NCI-H1930 (cell line): ENCODE results near the gene FBXO24.
"Not testable (repeated sequence)": the region's sequence is repeated elsewhere in the genome, so short reads cannot be mapped to it uniquely, and the experiment has no call there.

ENCODE experiments used
- DNase-seq, 2 experiments: peaks; one replicate each; lab custom pipeline; 2025; lab: John Stamatoyannopoulos, UW

The FBXO24 gene, protein sequence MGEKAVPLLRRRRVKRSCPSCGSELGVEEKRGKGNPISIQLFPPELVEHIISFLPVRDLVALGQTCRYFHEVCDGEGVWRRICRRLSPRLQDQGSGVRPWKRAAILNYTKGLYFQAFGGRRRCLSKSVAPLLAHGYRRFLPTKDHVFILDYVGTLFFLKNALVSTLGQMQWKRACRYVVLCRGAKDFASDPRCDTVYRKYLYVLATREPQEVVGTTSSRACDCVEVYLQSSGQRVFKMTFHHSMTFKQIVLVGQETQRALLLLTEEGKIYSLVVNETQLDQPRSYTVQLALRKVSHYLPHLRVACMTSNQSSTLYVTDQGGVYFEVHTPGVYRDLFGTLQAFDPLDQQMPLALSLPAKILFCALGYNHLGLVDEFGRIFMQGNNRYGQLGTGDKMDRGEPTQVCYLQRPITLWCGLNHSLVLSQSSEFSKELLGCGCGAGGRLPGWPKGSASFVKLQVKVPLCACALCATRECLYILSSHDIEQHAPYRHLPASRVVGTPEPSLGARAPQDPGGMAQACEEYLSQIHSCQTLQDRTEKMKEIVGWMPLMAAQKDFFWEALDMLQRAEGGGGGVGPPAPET

DNA sequence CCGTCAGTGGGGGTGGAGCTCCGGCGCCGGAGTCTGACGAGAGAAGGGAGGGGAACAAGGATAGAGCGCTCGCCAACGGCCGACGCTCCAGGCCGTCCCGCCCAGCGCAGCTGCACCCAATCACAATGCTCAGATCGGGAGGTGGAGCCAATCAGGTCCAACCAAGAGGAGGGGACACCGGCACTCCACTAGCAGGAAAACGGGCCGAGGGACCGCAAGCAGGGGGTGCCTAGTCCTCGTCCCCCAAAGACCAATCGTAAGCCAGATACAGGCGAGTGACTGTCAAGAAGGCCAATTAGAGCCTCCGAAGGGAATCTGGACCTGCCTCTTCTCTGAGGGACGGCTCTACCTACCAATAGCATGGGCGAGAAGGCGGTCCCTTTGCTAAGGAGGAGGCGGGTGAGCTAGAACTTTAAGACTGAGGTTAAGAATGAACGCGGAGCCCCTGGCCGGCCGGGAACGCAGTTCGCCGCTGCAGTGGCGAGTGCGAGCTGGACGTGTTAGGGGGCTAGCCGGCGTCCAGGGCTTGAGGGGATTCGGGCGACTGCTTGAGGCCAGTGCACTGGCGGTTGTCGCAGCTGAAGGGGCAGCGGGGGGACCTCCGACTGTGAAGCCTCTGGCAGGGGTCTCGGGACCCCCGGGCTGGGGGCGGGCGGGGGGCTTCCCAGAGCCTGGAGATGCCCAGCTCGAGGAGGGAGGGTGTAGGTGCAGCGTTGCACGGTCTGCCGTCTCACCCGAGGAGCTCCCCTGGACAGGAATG, at the start of gene FBXO24:
Gene FBXO24, plus strand, starts transcription at position 63 of the 760 bp plus-strand sequence. Its CDS starts 298 bp downstream, at position 361.
- DNase-seq = peak; percentile 100

DNA sequence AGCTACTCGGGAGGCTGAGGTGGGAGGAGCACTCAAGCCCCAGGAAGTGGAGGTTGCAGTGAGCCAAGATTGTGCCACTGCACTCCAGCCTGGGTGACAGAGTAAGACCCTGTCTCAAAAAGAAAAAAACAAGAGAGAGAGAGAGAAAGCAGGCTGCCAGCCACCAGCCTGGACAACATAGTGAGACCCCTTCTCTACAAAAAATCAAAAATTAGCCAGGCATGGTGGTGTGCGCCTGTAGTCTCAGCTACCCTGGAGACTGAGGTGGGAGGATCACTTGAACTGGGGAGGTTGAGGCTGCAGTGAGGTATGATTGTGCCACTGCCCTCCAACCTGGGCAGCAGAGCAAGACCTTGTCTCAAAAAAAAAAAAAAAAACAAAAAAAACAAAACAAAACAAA, 49.4 kb upstream of the FBXO24 start:
- DNase-seq = not testable (repeated sequence)

DNA sequence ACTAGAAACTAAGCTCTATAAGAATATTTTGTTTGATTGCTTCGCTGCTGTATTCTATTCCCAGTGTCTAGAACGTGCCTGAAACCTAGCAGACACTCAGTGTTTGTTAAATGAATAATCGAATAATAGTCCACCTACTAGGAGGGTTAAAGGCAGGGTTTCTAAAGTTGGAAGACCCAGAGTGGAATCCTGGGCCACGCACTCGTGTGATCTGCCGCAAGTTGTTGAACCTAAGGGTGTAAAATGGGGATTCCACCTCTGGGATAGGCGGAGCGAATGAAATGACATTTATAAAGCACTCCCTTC, 47.8 kb upstream of the FBXO24 start:
- DNase-seq = no peak

DNA sequence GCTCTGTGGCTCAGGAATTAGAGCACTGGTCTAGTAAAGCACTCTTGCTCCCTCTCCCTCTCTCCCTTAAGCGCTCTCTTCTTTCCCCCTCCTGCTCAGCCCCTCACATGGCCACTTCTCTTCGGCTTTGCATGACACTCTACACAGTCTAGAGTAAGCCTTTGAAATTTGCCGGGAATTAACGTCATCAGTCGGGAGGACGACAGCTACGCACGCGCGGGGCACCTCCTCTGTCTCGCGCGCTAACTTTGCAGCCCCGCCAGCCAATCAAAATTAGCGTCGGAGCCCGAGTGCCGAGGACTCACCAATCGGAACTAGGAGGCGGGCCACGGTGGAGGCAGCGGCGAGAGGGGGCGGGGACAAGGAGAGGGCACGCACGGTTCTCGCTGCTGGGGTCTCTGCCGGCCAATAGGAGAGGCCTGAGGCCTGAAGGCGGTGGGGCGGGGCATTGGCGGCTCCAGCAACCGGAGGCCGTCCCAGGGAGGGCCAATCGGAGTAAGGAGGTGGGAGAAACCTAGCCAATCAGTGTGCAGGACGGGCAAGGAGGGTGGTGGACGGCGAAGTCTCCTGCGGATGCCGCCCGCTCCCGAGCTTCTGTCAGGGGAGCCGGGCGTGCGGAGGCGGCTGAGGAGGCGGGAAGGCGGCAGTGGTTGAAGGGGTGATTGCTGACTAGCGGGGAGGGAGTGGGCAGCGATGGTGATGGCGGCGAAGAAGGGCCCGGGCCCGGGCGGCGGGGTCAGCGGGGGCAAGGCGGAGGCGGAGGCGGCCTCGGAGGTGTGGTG, 47.3 kb upstream of the FBXO24 start, which contains the start of gene AGFG2:
Gene AGFG2, plus strand, starts transcription at position 550 of the 782 bp plus-strand sequence. Its CDS starts 144 bp downstream, at position 694.
- peak; percentile 100 for DNase-seq

DNA sequence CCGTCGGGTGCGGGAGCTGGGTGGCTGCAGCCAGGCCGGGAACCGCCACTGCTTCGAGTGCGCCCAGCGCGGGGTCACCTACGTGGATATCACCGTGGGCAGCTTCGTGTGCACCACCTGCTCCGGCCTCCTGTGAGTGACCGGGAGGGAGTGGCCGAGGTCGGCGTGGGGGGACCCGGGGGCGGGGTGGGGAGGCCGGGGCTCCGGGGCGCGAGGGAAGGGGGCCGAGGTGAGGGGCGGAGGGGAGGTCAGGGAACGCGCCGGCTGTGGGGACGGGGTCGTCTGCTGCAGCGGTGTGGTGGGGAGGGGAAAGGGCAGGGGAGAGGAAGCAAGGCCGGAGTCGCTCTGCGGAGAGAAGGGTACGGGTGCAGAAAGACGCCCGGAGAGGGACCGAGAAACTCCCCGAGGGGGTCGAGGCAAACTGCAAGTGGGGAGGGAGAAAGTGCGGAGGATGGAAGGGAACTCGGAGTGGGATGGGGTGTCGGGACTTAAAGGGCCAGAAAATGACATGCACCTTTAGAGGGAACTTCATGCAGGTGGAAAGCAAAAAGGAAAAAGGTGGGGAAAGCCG, 46.6 kb upstream of the FBXO24 start:
- no peak for DNase-seq

DNA sequence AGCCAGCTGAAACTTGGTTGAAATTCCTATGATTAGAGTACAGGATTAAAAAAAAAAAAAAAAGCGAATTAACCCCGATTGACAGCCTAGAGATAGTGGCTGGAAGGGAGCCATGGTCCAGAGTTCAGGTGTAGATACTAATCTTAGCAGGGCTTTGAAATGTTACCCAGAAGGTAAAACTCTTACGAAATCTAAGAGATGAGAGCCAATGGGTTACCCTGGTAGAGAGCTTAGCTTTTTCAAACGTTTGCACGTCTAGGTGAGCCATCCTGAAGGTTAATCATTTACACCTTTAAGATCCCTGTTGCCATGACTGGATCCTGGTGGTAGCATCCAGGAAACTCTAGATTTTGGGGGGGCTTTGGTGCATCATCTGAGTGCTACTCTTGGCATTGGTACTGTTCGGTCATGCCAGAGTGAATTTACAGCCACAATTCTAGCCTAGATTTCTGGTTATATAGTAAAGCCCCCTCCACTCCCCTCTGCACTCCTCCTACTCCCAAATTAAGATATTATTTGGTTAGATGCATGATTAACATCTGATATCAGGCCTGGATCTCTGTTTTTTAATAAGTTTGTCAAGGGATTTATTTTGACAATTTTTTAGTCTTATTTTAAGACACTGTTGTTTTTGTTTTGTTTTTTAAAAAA, 45.9 kb upstream of the FBXO24 start:
- no peak for DNase-seq

DNA sequence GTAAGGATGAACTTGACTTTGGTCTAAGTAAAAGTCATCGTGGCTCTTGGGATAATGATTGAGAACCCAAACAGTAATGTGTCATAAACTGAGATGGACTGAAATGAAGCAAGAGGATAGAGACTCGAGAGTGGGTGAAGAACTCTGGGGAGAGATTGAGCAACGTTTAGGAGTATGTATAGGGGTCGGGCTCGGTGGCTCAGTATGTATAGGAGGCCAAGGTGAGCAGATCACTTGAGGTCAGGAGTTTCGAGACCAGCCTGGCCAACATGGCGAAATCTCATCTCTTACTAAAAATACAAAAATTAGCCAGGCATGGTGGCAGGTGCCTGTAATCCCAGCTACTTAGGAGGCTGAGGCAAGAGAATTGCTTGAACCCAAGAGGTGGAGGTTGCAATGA, 44.8 kb upstream of the FBXO24 start:
- DNase-seq = not testable (repeated sequence)

DNA sequence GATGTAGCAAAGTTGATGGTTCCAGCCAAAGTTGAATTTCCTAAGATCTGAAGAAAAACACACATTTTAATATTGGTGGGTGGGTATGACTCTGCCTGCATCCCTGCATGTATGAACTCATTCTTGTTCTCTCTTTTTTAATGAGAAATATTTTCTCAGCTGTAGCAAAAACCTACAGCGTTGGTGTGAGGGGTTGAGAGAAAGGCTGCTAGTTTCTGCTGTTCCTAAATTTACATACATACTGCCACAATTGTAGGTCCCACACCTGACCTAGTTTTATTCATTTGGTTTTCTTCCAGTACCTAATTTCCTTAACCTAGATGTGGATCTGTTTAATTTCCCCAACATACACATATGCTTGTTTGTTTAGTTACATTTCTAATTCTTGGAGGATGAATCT, 42.5 kb upstream of the FBXO24 start:
- DNase-seq = no peak

DNA sequence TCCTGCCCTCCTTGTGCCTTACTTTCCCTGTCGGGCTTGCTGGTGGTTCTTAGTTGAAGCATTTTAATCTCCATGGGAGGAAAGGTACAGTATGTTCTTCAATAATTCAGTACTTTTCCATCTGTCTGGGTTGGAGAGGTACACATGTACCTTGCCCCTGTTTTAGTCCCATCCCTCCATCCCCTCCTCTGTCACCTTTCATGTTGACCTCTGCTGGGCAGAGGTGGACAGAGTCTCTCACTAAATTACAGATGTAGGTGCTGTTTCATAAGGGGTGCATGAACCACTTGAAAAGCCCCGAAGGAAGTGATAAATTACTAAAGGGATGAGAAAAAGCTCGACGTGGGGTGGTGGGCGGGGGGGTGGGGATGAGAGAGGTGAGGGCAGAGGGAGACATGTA, 41.7 kb upstream of the FBXO24 start:
- no peak for DNase-seq

DNA sequence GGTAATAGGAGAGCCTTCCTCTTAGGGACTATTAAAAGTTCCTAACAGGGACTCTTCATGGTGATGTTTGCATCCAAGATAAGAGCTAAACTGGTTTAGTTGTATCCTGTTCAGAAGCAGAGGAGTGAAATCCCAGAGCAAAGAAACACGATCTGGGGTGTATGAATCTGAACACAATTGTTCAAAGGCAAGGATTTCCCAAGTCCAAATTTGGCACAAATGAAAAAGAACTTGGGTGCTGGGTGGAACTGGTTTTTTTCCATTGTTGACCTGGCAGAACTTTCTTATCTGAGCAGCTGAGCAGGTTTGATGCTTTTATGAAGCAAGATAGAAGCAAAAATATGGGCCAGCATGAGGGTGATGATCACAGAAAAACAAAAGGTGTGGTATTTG, 41.2 kb upstream of the FBXO24 start:
- DNase-seq = no peak

DNA sequence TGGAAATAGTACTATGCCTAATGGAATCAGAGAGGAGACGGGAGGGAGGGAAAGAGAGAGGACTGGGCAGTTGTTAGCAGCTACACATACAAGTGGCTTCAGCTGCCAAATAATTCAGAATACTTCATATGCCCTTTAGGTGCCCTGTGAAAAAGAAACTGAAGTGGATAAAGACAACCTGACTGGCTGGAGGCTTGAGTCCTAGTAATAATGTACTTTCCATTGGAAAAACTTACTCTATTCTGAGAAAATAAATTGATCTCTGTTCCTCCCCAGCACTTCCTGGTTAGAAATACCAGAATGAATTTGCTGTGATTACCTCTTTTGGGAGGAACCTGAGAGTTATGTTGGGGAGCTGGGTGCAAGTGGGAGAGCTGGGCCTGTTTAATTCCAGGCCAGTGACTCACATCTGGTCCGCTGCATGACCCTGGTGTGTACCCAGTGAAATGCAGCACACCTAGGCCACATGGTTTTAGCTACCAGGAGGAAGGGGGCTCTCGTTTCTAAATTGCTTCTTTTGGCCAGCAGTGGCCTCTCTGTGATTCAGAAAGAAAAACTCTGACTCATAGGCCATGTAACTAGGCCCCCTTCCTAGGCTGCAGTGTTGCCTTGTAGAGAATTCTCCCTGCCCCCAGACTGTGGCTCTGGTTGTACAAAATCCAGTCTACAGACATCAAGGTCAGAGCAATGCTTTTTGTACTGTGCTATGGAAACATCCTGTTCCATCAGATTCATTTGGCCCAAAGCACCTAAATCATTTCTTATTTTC, 40.6 kb upstream of the FBXO24 start:
- DNase-seq = no peak

DNA sequence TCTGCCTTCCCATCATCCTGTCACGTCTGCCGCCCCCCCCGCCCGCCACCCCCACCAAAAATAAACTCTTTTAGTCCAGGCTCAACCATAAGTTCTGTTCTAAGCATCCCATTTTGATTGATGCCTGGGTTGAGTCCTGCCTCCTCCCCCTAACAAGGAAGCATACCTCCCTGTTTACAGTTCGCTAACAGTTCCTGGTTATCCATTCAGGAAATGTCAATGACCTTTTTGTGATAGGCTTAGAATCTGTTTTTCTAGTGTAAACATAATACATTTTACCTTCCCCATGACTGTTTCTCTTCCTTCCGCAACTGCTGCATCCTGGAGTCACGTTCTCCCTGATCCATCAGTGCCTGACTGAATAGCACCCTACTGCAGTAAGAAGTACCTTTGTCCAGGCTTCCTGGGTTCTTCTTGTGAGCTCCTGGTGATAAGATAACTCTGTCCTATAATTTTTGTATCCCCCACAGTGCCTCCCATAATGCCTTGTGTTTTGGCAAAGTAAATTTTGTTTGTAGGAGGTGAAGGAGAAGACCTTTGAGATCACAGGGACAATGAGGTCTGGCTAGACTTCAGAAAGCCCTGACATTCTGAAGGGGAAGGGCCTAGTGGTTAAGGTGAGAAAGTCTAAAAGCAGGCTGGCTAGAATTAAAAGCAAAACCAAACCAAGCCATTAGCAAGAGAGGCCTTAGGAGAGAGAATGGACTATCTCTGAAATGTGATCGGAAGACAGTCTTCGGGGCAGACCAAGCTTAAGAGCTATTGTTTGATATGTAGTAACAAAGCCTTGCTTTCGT, 39.8 kb upstream of the FBXO24 start:
- no peak for DNase-seq

DNA sequence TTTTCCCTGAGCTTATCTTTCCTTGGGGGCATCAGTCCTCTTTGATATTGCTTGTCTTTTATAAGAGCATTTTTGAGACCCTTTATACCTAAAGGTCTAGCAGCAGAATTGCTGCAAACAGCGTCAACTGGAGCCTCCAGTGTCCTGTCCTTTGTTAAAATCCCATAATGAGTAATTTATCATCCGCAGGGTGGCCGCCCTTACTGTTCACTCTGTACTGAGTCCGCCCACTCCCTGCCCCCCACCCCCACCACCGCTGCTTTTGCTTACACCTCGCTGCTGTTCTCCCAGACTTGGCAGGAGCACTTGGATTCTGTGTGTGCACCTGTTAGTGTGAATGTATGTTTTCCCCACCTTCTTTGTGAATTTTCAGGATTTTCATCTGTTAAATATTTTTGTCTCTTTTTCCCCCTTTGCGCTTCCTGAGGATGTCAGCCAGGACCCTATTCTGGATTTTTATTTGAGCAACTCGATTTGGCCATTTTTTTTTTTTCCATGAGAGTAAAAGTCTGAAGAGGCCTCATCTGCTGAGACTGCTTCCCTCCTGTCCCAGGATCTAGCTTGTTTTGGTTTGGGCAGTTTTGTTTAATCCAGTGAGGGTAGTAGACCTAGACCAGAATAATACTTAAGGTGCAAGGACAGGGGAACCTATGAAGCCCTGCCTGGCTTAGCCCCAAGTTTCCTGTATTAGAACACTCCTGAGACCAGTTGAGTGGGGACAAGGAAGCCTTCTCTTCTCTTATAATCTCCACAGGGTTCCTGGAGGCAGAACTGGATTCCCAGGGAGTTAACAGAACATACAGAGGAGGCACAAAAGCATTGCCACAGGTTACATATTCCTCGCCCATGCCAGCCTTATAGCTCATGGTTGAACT, 39.0 kb upstream of the FBXO24 start:
- no peak for DNase-seq

DNA sequence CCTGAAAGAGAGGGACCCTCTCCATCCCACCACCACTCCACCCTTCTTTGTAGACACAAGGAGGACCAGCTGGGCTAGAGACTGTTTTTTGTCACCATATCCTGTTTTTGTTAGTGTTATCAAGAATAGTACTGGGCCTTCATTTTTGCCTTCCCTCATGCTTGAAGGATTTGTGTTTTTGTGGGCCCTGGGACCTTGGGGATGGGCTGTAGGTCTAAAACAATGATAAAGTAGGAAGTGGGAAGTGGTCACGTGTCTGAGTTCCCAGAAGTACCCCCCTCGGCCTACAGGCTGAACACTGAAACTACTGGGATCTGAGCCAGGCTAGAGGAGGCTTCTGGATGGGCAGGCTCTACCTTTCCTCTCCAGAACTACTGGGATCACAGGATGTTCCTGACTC, 38.3 kb upstream of the FBXO24 start:
- no peak for DNase-seq

DNA sequence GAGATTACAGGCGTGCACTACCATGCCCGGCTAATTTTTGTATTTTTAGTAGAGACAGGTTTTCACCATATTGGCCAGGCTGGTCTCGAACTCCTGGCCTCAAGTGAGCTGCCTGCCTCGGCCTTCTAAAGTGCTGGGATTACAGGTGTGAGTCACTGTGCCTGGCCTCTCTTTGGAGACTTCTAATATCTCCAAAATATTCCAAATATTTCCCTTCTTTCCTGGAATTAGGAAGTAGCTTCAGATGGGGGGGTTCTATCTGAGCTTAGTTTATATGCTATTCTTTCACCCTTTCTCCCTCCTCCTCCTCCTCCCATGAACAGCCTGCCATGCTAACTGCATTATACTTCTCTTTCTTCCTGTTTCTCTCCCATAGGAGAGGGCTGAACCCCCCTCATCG, 37.7 kb upstream of the FBXO24 start:
- not testable (repeated sequence) for DNase-seq

DNA sequence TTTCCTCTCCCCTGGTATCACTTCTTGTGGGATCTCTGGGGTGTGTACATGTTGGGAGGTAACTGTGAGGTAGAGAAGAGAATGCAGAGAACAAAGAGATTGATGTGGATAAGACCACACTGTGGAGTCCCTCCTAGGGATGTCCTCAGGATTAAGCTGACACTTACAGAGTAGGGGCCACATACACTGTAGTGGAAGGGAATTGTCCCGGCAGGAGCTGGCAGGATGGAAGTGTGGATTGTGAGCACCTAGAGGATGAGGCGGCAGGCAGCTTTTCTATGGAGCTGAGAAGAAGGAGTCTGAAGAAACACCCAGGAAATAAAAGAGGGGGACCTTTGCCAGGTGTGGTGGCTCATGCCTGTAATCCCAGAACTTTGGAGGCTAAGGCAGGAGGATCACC, 33.6 kb upstream of the FBXO24 start:
- no peak for DNase-seq

DNA sequence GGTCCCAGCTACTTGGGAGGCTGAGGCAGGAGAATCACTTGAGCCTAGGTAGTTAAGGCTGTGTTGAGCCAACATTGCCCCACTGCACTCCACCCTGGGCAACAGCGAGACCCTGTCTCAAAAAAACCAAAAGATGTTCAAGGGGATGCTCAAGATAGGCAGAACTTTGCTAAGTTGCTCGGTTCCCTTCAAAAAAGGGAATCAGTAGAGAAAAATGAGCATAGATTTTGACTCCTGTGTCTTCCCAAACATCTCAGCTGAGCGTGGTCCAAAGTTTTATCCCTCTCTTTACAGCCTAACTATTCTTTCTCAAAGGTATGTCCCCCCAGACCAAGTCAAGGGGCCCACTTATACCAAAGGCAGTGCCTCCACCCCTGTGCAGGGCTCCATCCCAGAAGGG, 33.1 kb upstream of the FBXO24 start:
- DNase-seq = no peak

DNA sequence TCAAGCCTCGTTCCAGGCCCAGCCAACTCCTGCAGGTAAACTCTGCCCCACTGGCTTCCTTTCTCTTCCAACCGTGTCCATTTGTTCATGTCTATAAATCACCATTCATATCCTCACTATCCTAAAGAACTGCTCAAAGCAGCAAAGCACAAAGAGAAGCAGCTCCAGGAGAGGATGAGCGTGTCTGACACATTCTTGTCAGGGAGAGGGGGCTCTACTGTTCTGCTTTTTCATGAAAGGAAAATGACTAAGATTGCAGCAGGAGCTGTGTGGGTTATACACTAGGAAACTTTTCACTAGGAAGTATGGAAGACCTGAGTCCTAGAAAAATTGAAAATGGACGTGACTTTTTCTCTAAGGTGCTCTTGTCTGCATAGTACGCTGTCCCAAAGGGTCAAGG, 30.4 kb upstream of the FBXO24 start:
- no peak for DNase-seq

DNA sequence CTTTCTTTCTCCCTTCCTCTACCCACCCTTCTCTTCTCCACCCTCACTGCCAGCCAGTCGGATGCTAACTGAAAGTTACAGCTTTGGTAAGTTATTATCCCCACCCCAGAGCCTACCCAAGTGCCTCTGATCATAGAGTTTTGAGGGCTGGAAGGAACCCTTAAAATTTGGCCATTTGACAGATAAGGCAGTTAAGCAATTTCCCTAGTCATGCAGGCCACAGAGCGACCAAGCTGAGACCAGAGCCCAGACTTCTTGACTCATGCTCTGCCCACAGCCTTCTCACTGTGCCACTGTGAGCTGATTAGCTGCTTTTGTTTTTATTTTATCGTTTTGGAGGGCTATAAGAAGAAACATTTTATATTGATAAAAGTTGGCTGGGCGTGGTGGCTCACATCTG, 29.6 kb upstream of the FBXO24 start:
- DNase-seq = no peak
